Heart left ventricle (tissue), 13 donors: ENCODE results near the gene TENT4B.

Experiments
- POLR2A ChIP-seq, 2 donors: fragments of 450-650 bp; IDR thresholded peaks; one replicate each; pipeline ENCODE4 v1.6.1; 2017; ENCODE audit warnings: antibody characterized with exemption in 2 of 2, mild to moderate bottlenecking in 2 of 2, moderate library complexity in 2 of 2
- TF ChIP-seq, protein P1 (sequence below), 12 donors: fragments of 200-600 bp; sonication (generic) in 4 of 12; IDR thresholded peaks; one replicate each; pipeline versions ENCODE4 v1.5.0 to v1.8.0; 2018 to 2022; ENCODE audit warnings: antibody characterized with exemption in 12 of 12, mild to moderate bottlenecking in 5 of 12
- donor health status: ischemic (EF 13 %, LVEDD 7.1; RV severe dilation, severe dysfunction).
- donor health status: DM: no; HTN: yes; CAD: no.
- donor health status: DM: no; HTN: no; CAD: no.
- donor health status: ischemic (EF 25% LVEDD 6.9; RV normal size, moderate dysfunction).
- donor health status: ischemic (EF 25% LVEDD 5.7; RV mildly dilated, moderate dysfunction).
- donor health status: ischemic (EF 35%, LVEDD 5.7; RV mildly dilated, moderate dysfunction).
- donor health status: nonischemic (EF 11% LVEDD 7.7; RV severe dilation, severe dysfunction).
- donor health status: DM: yes; HTN: yes; CAD: no.
- donor health status: PGD.
- donor health status: ischemic (EF 29% LVEDD 5.4; RV normal size, mild dysfunction).
- donor health status: nonischemic (EF 23%, LVEDD 6.1; RV moderate dilation, normal function).

- TF ChIP-seq, protein P1, sequence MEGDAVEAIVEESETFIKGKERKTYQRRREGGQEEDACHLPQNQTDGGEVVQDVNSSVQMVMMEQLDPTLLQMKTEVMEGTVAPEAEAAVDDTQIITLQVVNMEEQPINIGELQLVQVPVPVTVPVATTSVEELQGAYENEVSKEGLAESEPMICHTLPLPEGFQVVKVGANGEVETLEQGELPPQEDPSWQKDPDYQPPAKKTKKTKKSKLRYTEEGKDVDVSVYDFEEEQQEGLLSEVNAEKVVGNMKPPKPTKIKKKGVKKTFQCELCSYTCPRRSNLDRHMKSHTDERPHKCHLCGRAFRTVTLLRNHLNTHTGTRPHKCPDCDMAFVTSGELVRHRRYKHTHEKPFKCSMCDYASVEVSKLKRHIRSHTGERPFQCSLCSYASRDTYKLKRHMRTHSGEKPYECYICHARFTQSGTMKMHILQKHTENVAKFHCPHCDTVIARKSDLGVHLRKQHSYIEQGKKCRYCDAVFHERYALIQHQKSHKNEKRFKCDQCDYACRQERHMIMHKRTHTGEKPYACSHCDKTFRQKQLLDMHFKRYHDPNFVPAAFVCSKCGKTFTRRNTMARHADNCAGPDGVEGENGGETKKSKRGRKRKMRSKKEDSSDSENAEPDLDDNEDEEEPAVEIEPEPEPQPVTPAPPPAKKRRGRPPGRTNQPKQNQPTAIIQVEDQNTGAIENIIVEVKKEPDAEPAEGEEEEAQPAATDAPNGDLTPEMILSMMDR (IDR thresholded peaks at IDR 0.05): no peak
- no peak for TF ChIP-seq POLR2A (IDR thresholded peaks at IDR 0.05)
These were observed 127.8 kb downstream of the TENT4B start for GRCh38 chr16:50280932-50281331.
